GM23338 (cell line): Measurements from ENCODE around the gene PDP2.

Source experiments
- CREB1 ChIP-seq: fragments of 250-450 bp; sonication (Bioruptor Pico); IDR thresholded peaks from 2 replicates; pipeline ENCODE4 v1.5.0; 2020; ENCODE audit warnings: low read depth, mild to moderate bottlenecking, moderate library complexity
- CTCF ChIP-seq, 2 experiments: fragments of 200-600 bp in 1 of 2; sonication (generic) in 1 of 2; conservative IDR thresholded peaks; 2 replicates each; pipeline versions ENCODE4 v1.5.1 to v1.6.1; 2016 to 2017; ENCODE audit warnings: antibody characterized with exemption in 2 of 2, low read depth in 2 of 2, mild to moderate bottlenecking in 2 of 2, moderate library complexity in 1 of 2
- ETS1 ChIP-seq: IDR thresholded peaks from 2 replicates; pipeline ENCODE4 v1.6.1; 2016; ENCODE audit warnings: antibody characterized with exemption
- EZH2 ChIP-seq: fragments of 200-600 bp; sonication (generic); IDR thresholded peaks from one replicate; pipeline ENCODE4 v1.8.0; 2017; ENCODE audit warnings: antibody characterized with exemption, mild to moderate bottlenecking, low read depth; ENCODE audit not compliant: unreplicated experiment
- EZH2phosphoT487 ChIP-seq: fragments of 200-600 bp; sonication (generic); IDR thresholded peaks from one replicate; pipeline ENCODE4 v1.8.1; 2018; ENCODE audit warnings: antibody characterized with exemption; ENCODE audit not compliant: unreplicated experiment
- JUNB ChIP-seq: IDR thresholded peaks from one replicate; pipeline ENCODE4 v1.6.1; 2016; ENCODE audit warnings: antibody characterized with exemption; ENCODE audit not compliant: unreplicated experiment
- POLR2AphosphoS5 ChIP-seq: IDR thresholded peaks from 2 replicates; pipeline ENCODE4 v1.6.1; 2016; ENCODE audit warnings: antibody characterized with exemption, low read depth
- REST ChIP-seq: IDR thresholded peaks from one replicate; pipeline ENCODE4 v1.6.1; 2018; ENCODE audit warnings: antibody characterized with exemption; ENCODE audit not compliant: unreplicated experiment
- STAT1 ChIP-seq: IDR thresholded peaks from one replicate; pipeline ENCODE4 v1.6.1; 2016; ENCODE audit warnings: antibody characterized with exemption; ENCODE audit not compliant: unreplicated experiment
- ZNF114 ChIP-seq: fragments of 250-450 bp; sonication (Bioruptor Pico); IDR thresholded peaks from 2 replicates; pipeline ENCODE4 v1.5.0; 2020; ENCODE audit warnings: mild to moderate bottlenecking, moderate library complexity
- ZNF331 ChIP-seq: fragments of 250-450 bp; sonication (Bioruptor Pico); IDR thresholded peaks from 2 replicates; pipeline ENCODE4 v1.5.0; 2020; ENCODE audit warnings: low read depth, mild to moderate bottlenecking, moderate library complexity
- ZNF462 ChIP-seq: fragments of 250-450 bp; sonication (Bioruptor Pico); IDR thresholded peaks from 2 replicates; pipeline ENCODE4 v1.5.0; 2020; ENCODE audit warnings: mild to moderate bottlenecking, moderate library complexity

- TF ChIP-seq CTCF (conservative IDR thresholded peaks at IDR 0.05; ENCODE audit: low read depth in 2 of 2) (no peak), POLR2AphosphoS5 (no peak), ZNF331 (CRISPR knock-in tag) (no peak), REST (no peak), EZH2 (no peak), CREB1 (CRISPR knock-in tag) (no peak), JUNB (no peak), ETS1 (no peak), EZH2phosphoT487 (no peak), ZNF462 (no peak), STAT1 (no peak), ZNF114 (CRISPR knock-in tag) (no peak)
Measured at GRCh38 chr16:66900721-66901441, 20.6 kb downstream of the PDP2 start.
